HepG2 (cell line): ENCODE measurements around the gene CDH13.

Source experiments
- ATF3 ChIP-seq: sonication (generic); formaldehyde crosslinking; IDR thresholded peaks from 2 replicates; pipeline ENCODE4 v1.4.0; 2020; ENCODE audit warnings: missing genetic modification reagents
- CTCF ChIP-seq: sonication (generic); formaldehyde crosslinking; IDR thresholded peaks from 2 replicates; pipeline ENCODE4 v1.5.0; 2020; ENCODE audit warnings: mild to moderate bottlenecking, missing genetic modification reagents, moderate library complexity
- EHMT2 ChIP-seq: fragments of 200-600 bp; sonication (generic); IDR thresholded peaks from 2 replicates; pipeline ENCODE4 v1.7.0; 2017; ENCODE audit warnings: antibody characterized with exemption, low read depth, low read length, borderline replicate concordance
- ELF1 ChIP-seq: sonication (generic); formaldehyde crosslinking; IDR thresholded peaks from 2 replicates; pipeline ENCODE4 v1.4.0; 2020; ENCODE audit warnings: missing genetic modification reagents
- JUNB ChIP-seq: sonication (generic); formaldehyde crosslinking; IDR thresholded peaks from 2 replicates; pipeline ENCODE4 v1.8.0; 2022; ENCODE audit warnings: missing genetic modification reagents, mild to moderate bottlenecking, borderline replicate concordance
- KDM5B ChIP-seq: sonication (generic); formaldehyde crosslinking; IDR thresholded peaks from 2 replicates; pipeline ENCODE4 v1.4.0; 2020; ENCODE audit warnings: missing genetic modification reagents, mild to moderate bottlenecking, borderline replicate concordance
- MTERF4 ChIP-seq: sonication (generic); formaldehyde crosslinking; IDR thresholded peaks from 2 replicates; pipeline ENCODE4 v1.8.0; 2023; ENCODE audit warnings: mild to moderate bottlenecking, missing genetic modification reagents
- NCOA2 ChIP-seq: sonication (generic); formaldehyde crosslinking; IDR thresholded peaks from 2 replicates; pipeline ENCODE4 v1.8.0; 2022; ENCODE audit warnings: inconsistent platforms
- ZBTB43 ChIP-seq: sonication (generic); formaldehyde crosslinking; conservative IDR thresholded peaks from 2 replicates; pipeline ENCODE4 v1.4.0; 2020; ENCODE audit warnings: missing genetic modification reagents
- ZKSCAN1 ChIP-seq: fragments of 150-350 bp; IDR thresholded peaks from 2 replicates; pipeline ENCODE4 v1.6.1; 2014; ENCODE audit warnings: low read length

- no peak for TF ChIP-seq CTCF (CRISPR knock-in tag)
- no peak for TF ChIP-seq EHMT2
- no peak for TF ChIP-seq ZKSCAN1
- no peak for TF ChIP-seq ATF3
- TF ChIP-seq ZBTB43 = no peak
- no peak for TF ChIP-seq ELF1 (CRISPR knock-in tag)
- TF ChIP-seq JUNB (CRISPR knock-in tag) = no peak
- TF ChIP-seq KDM5B (CRISPR knock-in tag) = no peak
- no peak for TF ChIP-seq MTERF4 (CRISPR knock-in tag)
- TF ChIP-seq NCOA2 (CRISPR knock-in tag) = no peak
Measured at GRCh38 chr16:82860071-82860470, 233.3 kb downstream of the CDH13 start.
